HG03103 (cell line): ENCODE measurements around the gene TENT5D.
"Not testable (repeated sequence)": the region's sequence is repeated elsewhere in the genome, so short reads cannot be mapped to it uniquely, and the experiment has no call there.

Experiments
- ATAC-seq: cut with Tn5 transposase; IDR thresholded peaks from one replicate; pipeline ENCODE4 v1.9.1; 2021; ENCODE audit warnings: low read depth; ENCODE audit not compliant: unreplicated experiment

TENT5D gene

DNA sequence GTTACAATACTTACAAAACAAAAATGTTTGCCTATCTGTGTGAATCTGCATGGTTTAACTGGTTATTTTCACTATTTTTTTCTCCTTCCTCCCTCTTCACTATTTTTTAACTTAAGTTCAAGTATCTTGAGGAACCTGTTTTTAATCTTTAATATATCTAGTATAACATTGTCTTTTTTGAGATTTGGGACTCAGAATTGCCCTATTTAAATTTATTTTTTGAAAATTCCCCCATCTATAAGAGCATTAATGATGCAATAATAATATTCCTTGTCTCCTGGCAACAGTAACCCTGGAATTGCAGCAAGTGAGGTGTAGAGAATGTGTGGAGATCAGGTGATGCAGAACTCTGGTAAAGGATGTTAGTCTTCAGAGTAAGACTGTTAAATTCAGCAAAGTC, at the start of gene TENT5D:
Gene TENT5D (plus strand): TSS at position 301 of the 400 bp plus-strand sequence. CDS start 22,093 bp downstream, outside the sequence.
- no peak for ATAC-seq

GRCh38 chrX:80385651-80386050, 34.6 kb upstream of the TENT5D start:
- not testable (repeated sequence) for ATAC-seq

GRCh38 chrX:80388206-80388605, 32.0 kb upstream of the TENT5D start:
- no peak for ATAC-seq

GRCh38 chrX:80412042-80412441, 8.2 kb upstream of the TENT5D start:
- ATAC-seq, result no peak

DNA sequence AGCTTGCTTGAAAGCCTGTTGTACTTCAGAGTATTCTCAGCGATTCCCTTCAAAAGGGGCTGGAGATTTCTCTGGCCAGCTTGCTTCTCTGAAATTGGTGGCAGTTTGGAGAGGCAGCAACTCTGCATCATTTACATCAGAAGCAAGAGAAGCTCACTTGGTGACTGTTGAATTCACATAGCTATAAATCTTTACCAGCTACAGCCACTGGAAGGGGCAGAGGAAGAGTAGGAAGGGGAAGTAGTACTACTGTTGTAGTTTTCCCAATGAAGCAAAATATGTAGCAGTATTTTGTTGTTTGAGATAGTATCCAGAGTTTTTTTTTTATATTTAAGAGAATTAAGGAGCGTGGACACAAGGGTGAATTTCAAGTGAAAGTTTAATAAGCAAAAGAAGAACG, 2.8 kb downstream of the TENT5D start:
- ATAC-seq, result no peak

GRCh38 chrX:80423744-80424143, 3.5 kb downstream of the TENT5D start:
- ATAC-seq, result no peak

DNA sequence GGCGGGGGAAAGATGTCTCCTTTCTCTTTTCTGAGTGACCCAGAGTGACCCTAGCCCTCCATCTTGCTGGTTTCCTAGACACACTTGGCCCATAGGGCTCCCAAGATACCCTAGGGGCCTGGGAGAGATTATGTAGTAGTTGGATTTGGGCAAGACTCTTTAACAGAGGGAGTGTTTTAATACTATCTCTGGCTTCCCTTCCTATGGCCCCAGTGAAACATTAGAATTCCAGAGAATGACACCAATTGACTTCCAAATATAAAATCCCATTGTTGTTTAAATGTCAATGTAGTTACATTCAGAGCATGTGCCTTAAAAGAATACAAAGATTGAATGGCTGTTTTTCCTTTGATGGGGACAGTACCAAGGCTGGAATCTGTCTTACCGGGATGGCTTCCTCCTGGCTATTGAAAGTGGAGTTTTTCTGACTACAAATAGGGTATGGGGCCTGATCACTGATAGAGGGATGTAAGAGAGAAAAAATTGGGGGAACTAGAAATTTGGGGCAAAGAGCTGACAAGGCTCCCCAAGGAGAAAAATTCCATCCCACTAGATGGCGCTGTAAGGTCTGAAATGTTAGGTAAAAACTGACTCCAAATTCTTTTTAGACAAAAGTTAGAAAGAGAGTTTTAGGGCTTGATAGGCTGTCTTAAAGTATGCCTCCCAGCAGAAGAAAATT, 10.7 kb downstream of the TENT5D start:
- no peak for ATAC-seq

DNA sequence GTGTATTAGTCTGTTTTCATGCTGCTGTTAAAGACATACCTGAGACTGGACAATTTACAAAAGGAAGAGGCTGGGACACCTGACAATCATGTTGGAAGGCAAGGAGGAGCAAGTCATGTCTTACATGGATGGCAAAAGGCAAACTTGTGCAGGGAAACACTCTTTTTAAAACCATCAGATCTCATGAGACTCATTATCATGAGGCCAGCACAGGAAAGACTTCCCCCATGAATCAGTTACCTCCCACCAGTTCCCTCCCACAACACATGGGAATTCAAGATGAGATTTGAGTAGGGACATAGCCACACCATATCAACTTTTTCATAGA, 11.2 kb downstream of the TENT5D start:
- ATAC-seq, result no peak

- ATAC-seq, result no peak
Measured at GRCh38 chrX:80432441-80432840, 12.2 kb downstream of the TENT5D start.

DNA sequence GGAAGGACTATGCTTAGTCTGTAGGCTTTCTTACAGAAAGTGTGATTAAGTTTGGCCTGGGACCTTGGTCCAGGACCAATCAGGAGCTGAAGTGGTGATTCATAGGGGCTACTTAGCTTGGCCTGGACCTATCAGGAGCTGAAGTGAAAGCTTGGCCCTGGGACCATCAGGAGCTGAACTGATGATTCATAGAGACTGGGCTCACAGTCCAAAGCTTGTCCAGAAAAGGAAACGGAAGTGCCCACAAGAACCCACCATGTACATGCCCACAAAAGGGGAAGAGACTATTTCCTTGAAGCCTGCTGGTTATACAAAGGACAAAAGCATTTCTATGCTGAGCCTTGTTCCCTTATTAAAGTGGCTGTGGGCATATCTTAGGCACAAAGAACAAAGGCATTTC, 12.6 kb downstream of the TENT5D start:
- no peak for ATAC-seq

DNA sequence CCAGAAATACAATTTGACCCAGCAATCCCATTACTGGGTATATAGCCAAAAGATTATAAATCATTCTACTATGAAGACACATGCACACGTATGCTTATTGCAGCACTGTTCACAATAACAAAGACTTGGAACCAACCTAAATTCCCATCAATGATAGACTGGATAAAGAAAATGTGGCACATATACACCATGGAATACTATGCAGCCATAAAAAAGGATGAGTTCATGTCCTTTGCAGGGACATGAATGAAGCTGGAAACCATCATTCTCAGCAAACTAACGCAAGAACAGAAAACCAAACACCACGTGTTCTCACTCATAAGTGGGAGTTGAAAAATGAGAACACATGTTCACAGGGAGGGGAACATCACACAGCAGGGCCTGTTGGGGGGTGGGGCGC, 47.9 kb downstream of the TENT5D start:
- ATAC-seq, result not testable (repeated sequence)

- ATAC-seq, result no peak
Measured at GRCh38 chrX:80471582-80471981, 51.3 kb downstream of the TENT5D start.

- no peak for ATAC-seq
Measured at GRCh38 chrX:80485543-80485942, 65.3 kb downstream of the TENT5D start.

DNA sequence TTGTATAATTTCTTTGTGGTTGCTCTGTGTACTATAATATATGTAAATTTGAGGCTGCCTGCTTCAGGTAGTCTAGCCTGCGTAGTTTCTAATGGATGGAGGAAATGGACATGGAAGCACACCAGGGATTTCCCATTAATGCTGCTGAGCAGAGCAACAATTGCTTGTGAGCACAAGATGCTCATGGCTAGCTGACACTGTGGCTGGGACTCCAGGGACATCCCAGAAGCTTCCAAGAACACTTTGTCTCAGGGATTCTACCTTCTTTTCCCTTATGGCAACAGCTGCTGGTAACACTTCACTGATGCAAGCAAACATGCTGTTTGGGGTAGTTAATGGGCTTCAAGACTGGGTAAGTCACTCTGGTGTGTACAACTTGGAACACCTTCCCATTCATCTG, 66.1 kb downstream of the TENT5D start:
- ATAC-seq, result no peak

DNA sequence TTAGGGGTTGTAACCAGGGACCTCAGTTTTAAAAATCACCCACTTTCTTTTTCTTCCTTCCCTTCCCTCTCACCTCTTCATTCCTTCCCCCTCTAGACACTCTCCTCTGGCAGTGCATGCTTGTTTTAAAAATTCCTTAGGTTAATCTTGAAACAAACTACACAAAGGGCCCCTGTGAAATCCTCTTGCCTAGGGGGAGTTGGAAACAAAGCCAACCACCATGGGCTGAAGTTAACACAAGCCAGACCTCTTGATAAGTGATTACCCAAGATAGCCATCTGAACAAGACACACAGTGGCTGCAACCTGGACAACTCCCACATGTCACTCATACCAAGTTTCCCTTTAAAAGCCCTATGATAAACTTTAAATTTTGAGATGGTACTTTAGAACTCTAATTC, 68.9 kb downstream of the TENT5D start:
- ATAC-seq, result no peak
